Activated naive CD4-positive, alpha-beta T cell treated with anti-CD3 and anti-CD28 coated beads, Interleukin-2, amount 10 ng/mL, durations not matched to agents 7 days and 5 days (primary cell): Measurements from ENCODE around the gene MBD6.
"Not testable (repeated sequence)": the region's sequence is repeated elsewhere in the genome, so short reads cannot be mapped to it uniquely, and the experiment has no call there.

ENCODE experiments used
- CTCF ChIA-PET: fragments of 350-600 bp; sonication (Branson Sonifier 250); formaldehyde crosslinking; loops from one replicate; lab custom pipeline; 2021; ENCODE audit warnings: antibody characterized with exemption; lab: Charles Lee
- DNase-seq: peaks from one replicate; pipeline ENCODE4 v3.0.0-alpha.2; 2020
- H3K27ac Mint-ChIP-seq: one replicate; pipeline ENCODE4 v1.8.0; 2021; ENCODE audit warnings: mild to moderate bottlenecking, moderate library complexity, mixed read lengths
- H3K27me3 Mint-ChIP-seq: one replicate; pipeline ENCODE4 v1.8.0; 2021; ENCODE audit warnings: mild to moderate bottlenecking, mixed read lengths
- H3K36me3 Mint-ChIP-seq: one replicate; pipeline ENCODE4 v1.8.0; 2021; ENCODE audit warnings: mixed read lengths
- H3K4me1 Mint-ChIP-seq: one replicate; pipeline ENCODE4 v1.8.0; 2021; ENCODE audit warnings: mixed read lengths
- H3K4me3 Mint-ChIP-seq: one replicate; pipeline ENCODE4 v1.8.0; 2021; ENCODE audit warnings: mild to moderate bottlenecking, moderate library complexity, mixed read lengths
- H3K9me3 Mint-ChIP-seq: one replicate; pipeline ENCODE4 v1.8.0; 2021; ENCODE audit warnings: mixed read lengths

MBD6 gene

GRCh38 chr12:57561117-57561516, 38.5 kb downstream of the MBD6 start:
- H3K4me1 Mint-ChIP-seq, H3K9me3 Mint-ChIP-seq, CTCF ChIA-PET, H3K4me3 Mint-ChIP-seq, H3K36me3 Mint-ChIP-seq, H3K27ac Mint-ChIP-seq, DNase-seq: not testable (repeated sequence)
- H3K27me3 Mint-ChIP-seq, result peaks cover 47% of the 10 kb centered on the region

- no peak for DNase-seq
- H3K4me3 Mint-ChIP-seq, result no peak overlapping the region
- H3K9me3 Mint-ChIP-seq, result no peaks in the 10 kb centered on the region
- no peak overlapping the region for H3K27ac Mint-ChIP-seq
- CTCF ChIA-PET, result no interaction called here
- H3K36me3 Mint-ChIP-seq, result no peaks in the 10 kb centered on the region
- H3K27me3 Mint-ChIP-seq, result peaks cover 47% of the 10 kb centered on the region
- peaks cover 6% of the 10 kb centered on the region for H3K4me1 Mint-ChIP-seq
These were observed 40.7 kb downstream of the MBD6 start for GRCh38 chr12:57563358-57563757.

GRCh38 chr12:57564178-57564740, 41.6 kb downstream of the MBD6 start:
- no peaks in the 10 kb centered on the region for H3K36me3 Mint-ChIP-seq

GRCh38 chr12:57568838-57569237, 46.2 kb downstream of the MBD6 start:
- H3K4me3 Mint-ChIP-seq, result no peak overlapping the region
- no peaks in the 10 kb centered on the region for H3K4me1 Mint-ChIP-seq
- H3K36me3 Mint-ChIP-seq, result no peaks in the 10 kb centered on the region
- H3K27ac Mint-ChIP-seq, result no peak overlapping the region
- peaks cover 22% of the 10 kb centered on the region for H3K27me3 Mint-ChIP-seq
- no peaks in the 10 kb centered on the region for H3K9me3 Mint-ChIP-seq
- DNase-seq, result no peak
- CTCF ChIA-PET, result no interaction called here

More at GRCh38 chr12:57564178-57564740, 41.6 kb downstream of the MBD6 start:
- no peak overlapping the region for H3K4me3 Mint-ChIP-seq
- H3K27ac Mint-ChIP-seq, result no peak overlapping the region
- no peaks in the 10 kb centered on the region for H3K9me3 Mint-ChIP-seq
- no peak for DNase-seq
- CTCF ChIA-PET, result interaction anchor here (1.0 kb wide), 1 partner anchor 108 kb away, joined by 3 read pairs; no protein-coding TSS in a partner anchor
- H3K4me1 Mint-ChIP-seq, result peaks cover 6% of the 10 kb centered on the region
- peaks cover 44% of the 10 kb centered on the region for H3K27me3 Mint-ChIP-seq

GRCh38 chr12:57569858-57570257, 47.2 kb downstream of the MBD6 start:
- CTCF ChIA-PET, result interaction anchor here (1.5 to 1.9 kb wide), 2 partner anchors 14 to 39 kb away, joined by 3 to 8 read pairs; no protein-coding TSS in a partner anchor
- Mint-ChIP-seq H3K27ac (no peak overlapping the region), H3K27me3 (peaks cover 14% of the 10 kb centered on the region), H3K4me3 (no peak overlapping the region), H3K4me1 (no peaks in the 10 kb centered on the region), H3K9me3 (no peaks in the 10 kb centered on the region), H3K36me3 (no peaks in the 10 kb centered on the region)
- no peak for DNase-seq

GRCh38 chr12:57570438-57570837, 47.8 kb downstream of the MBD6 start:
- not testable (repeated sequence) for DNase-seq, H3K4me3 Mint-ChIP-seq, H3K36me3 Mint-ChIP-seq, H3K27ac Mint-ChIP-seq, H3K4me1 Mint-ChIP-seq, H3K9me3 Mint-ChIP-seq
- peaks cover 12% of the 10 kb centered on the region for H3K27me3 Mint-ChIP-seq
- CTCF ChIA-PET, result interaction anchor here (0.6 to 1.9 kb wide), 4 partner anchors 13 to 561 kb away, joined by 3 to 8 read pairs (median 3); no protein-coding TSS in a partner anchor

- Mint-ChIP-seq H3K36me3 (no peaks in the 10 kb centered on the region), H3K4me3 (no peak overlapping the region), H3K27ac (no peak overlapping the region), H3K27me3 (peaks cover 20% of the 10 kb centered on the region), H3K4me1 (no peaks in the 10 kb centered on the region), H3K9me3 (no peaks in the 10 kb centered on the region)
- no peak for DNase-seq
- CTCF ChIA-PET, result interaction anchor here (1.1 to 1.9 kb wide), 2 partner anchors 9 to 11 kb away, joined by 5 to 8 read pairs; no protein-coding TSS in a partner anchor
These were observed 49.5 kb downstream of the MBD6 start for GRCh38 chr12:57571926-57572762.

GRCh38 chr12:57574795-57575194, 52.2 kb downstream of the MBD6 start:
- Mint-ChIP-seq H3K4me3 (no peak overlapping the region), H3K36me3 (no peaks in the 10 kb centered on the region), H3K27ac (no peak overlapping the region), H3K9me3 (no peaks in the 10 kb centered on the region), H3K4me1 (no peaks in the 10 kb centered on the region), H3K27me3 (peaks cover 24% of the 10 kb centered on the region)
- DNase-seq, result no peak
- CTCF ChIA-PET, result interaction anchor here (1.1 to 2.2 kb wide), 2 partner anchors 9 to 60 kb away, joined by 3 to 29 read pairs; no protein-coding TSS in a partner anchor

- no peak for DNase-seq
- no peak overlapping the region for H3K4me3 Mint-ChIP-seq
- peaks cover 24% of the 10 kb centered on the region for H3K27me3 Mint-ChIP-seq
- H3K9me3 Mint-ChIP-seq, result no peaks in the 10 kb centered on the region
- no peaks in the 10 kb centered on the region for H3K4me1 Mint-ChIP-seq
- no peak overlapping the region for H3K27ac Mint-ChIP-seq
- no peaks in the 10 kb centered on the region for H3K36me3 Mint-ChIP-seq
- CTCF ChIA-PET, result interaction anchor here (0.9 to 2.2 kb wide), 4 partner anchors 8 to 66 kb away, joined by 3 to 29 read pairs (median 4); partner anchors contain the start of gene B4GALNT1
These were observed 53.4 kb downstream of the MBD6 start for GRCh38 chr12:57575771-57576612.

GRCh38 chr12:57576613-57577160, 54.1 kb downstream of the MBD6 start:
- H3K36me3 Mint-ChIP-seq, result no peaks in the 10 kb centered on the region
- H3K4me3 Mint-ChIP-seq, result no peak overlapping the region
- no peaks in the 10 kb centered on the region for H3K4me1 Mint-ChIP-seq
- H3K27me3 Mint-ChIP-seq, result peaks cover 24% of the 10 kb centered on the region
- CTCF ChIA-PET, result interaction anchor here (1.3 kb wide), 1 partner anchor 65 kb away, joined by 4 read pairs; no protein-coding TSS in a partner anchor
- DNase-seq, result no peak
- no peak overlapping the region for H3K27ac Mint-ChIP-seq
- H3K9me3 Mint-ChIP-seq, result no peaks in the 10 kb centered on the region

- Mint-ChIP-seq H3K36me3 (no peaks in the 10 kb centered on the region), H3K4me1 (peaks cover under 1% of the 10 kb centered on the region), H3K4me3 (no peak overlapping the region), H3K27me3 (peaks cover 24% of the 10 kb centered on the region), H3K27ac (no peak overlapping the region), H3K9me3 (no peaks in the 10 kb centered on the region)
- CTCF ChIA-PET, result no interaction called here
- DNase-seq, result no peak
These were observed 55.5 kb downstream of the MBD6 start for GRCh38 chr12:57577981-57578758.

- DNase-seq, result no peak
- H3K4me1 Mint-ChIP-seq, result peaks cover 6% of the 10 kb centered on the region
- no peak overlapping the region for H3K27ac Mint-ChIP-seq
- H3K4me3 Mint-ChIP-seq, result no peak overlapping the region
- H3K9me3 Mint-ChIP-seq, result no peaks in the 10 kb centered on the region
- peaks cover 27% of the 10 kb centered on the region for H3K27me3 Mint-ChIP-seq
- H3K36me3 Mint-ChIP-seq, result no peaks in the 10 kb centered on the region
- CTCF ChIA-PET, result interaction anchor here (7.5 kb wide), 1 partner anchor 44 kb away, joined by 143 read pairs; no protein-coding TSS in a partner anchor
These were observed 56.4 kb downstream of the MBD6 start for GRCh38 chr12:57579011-57579410.
